HepG2 (cell line): ENCODE results near the gene CTCF. TPM values are rescaled to one million over a fixed set of nuclear protein-coding genes. Genes with fewer than 3 reads are reported as not detected.
A peak's percentile ranks its signal among the peaks of the same experiment; 100 is the strongest.

Experiments used
- ATAC-seq: fragments of 200-7000 bp; cut with Tn5 transposase; 3 replicates; pipeline ENCODE4 v1.9.1; 2020; ENCODE audit warnings: mild to moderate bottlenecking, moderate library complexity
- BruUV-seq: library from RNA; stranded (reverse); fragments of 400-500 nt; replicated peaks from 2 replicates; lab custom pipeline; 2021; lab: Mats Ljungman, UMichigan
- CTCF ChIA-PET: fragments of 300-600 bp; formaldehyde crosslinking; extraction: SDS; loops from one replicate; lab custom pipeline; 2021; ENCODE audit warnings: low total read pairs, inconsistent platforms, low intra/inter-chr PET ratio; lab: Yijun Ruan, JAX
- POLR2A ChIA-PET: fragments of 350-600 bp; sonication (Branson Sonifier 250); formaldehyde crosslinking; loops from one replicate; lab custom pipeline; 2020; ENCODE audit warnings: antibody characterized with exemption, inconsistent platforms; lab: Yijun Ruan, JAX
- DNase-seq: peaks from one replicate; pipeline ENCODE4 v3.0.0-alpha.2; 2015; ENCODE audit warnings: low spot score
- FAIRE-seq: peaks from 3 replicates; lab custom pipeline; 2011; peaks lifted over from hg19 to GRCh38; lab: Jason Lieb, UNC
- H2AFZ ChIP-seq: one replicate; pipeline ENCODE4 v1.6.1; 2011; ENCODE audit warnings: low read length, inconsistent platforms
- H3K27ac ChIP-seq: fragments of 300-600 bp; 3 replicates; pipeline ENCODE4 v1.8.0; 2011; ENCODE audit warnings: mixed run types, mild to moderate bottlenecking, mixed read lengths, low read length, inconsistent platforms; ENCODE audit not compliant: insufficient read depth; ENCODE audit errors: extremely low read length
- H3K27me3 ChIP-seq, 2 experiments: fragments of 200-600 bp in 1 of 2; 2 replicates in 1 of 2; 3 replicates in 1 of 2; pipeline versions ENCODE4 v1.6.0 to v1.8.0; 2011; ENCODE audit warnings: low read length in 2 of 2, mild to moderate bottlenecking in 2 of 2, moderate library complexity in 2 of 2, inconsistent platforms in 1 of 2; ENCODE audit not compliant: insufficient read depth in 2 of 2, control insufficient read depth in 1 of 2
- H3K36me3 ChIP-seq, 2 experiments: fragments of 200-600 bp in 1 of 2; replicated peaks in 1 of 2; 2 replicates in 1 of 2; 3 replicates in 1 of 2; pipeline versions ENCODE4 v1.5.1 to v1.8.0; 2011; ENCODE audit warnings: low read length in 2 of 2, inconsistent platforms in 1 of 2; ENCODE audit not compliant: insufficient read depth in 2 of 2, control insufficient read depth in 1 of 2
- H3K4me1 ChIP-seq: 2 replicates; pipeline ENCODE4 v1.5.1; 2012; ENCODE audit warnings: low read length, inconsistent platforms; ENCODE audit not compliant: insufficient read depth
- H3K4me2 ChIP-seq: 2 replicates; pipeline ENCODE4 v1.6.0; 2011; ENCODE audit warnings: low read depth, low read length, inconsistent platforms
- H3K4me3 ChIP-seq, 3 experiments: fragments of 200-600 bp in 1 of 3; sonication (generic), shearing (Covaris generic) in 1 of 3; replicated peaks in 1 of 3; 2 replicates each; pipeline ENCODE4 v1.5.1; 2011 to 2016; ENCODE audit warnings: low read length in 3 of 3, inconsistent platforms in 2 of 3, low read depth in 2 of 3, mild to moderate bottlenecking in 2 of 3, control low read depth in 1 of 3, mixed read lengths in 1 of 3; ENCODE audit not compliant: insufficient read depth in 1 of 3
- H3K79me2 ChIP-seq: one replicate; pipeline ENCODE4 v1.6.1; 2011; ENCODE audit warnings: low read length, inconsistent platforms; ENCODE audit not compliant: insufficient read depth
- H3K9ac ChIP-seq: 2 replicates; pipeline ENCODE4 v1.6.0; 2011; ENCODE audit warnings: mild to moderate bottlenecking, low read depth, low read length, inconsistent platforms; ENCODE audit not compliant: insufficient read depth
- H3K9me3 ChIP-seq: 2 replicates; pipeline ENCODE4 v1.5.1; 2012; ENCODE audit warnings: mild to moderate bottlenecking, low read length
- H4K20me1 ChIP-seq: 2 replicates; pipeline ENCODE4 v1.6.0; 2011; ENCODE audit warnings: inconsistent platforms, mild to moderate bottlenecking, low read length, moderate library complexity; ENCODE audit not compliant: insufficient read depth
- CAMTA2 ChIP-seq: sonication (generic); formaldehyde crosslinking; IDR thresholded peaks from 2 replicates; pipeline ENCODE4 v1.4.0; 2020; ENCODE audit warnings: mild to moderate bottlenecking, missing genetic modification reagents, borderline replicate concordance
- CREBL2 ChIP-seq: sonication (generic); formaldehyde crosslinking; IDR thresholded peaks from 2 replicates; pipeline ENCODE4 v1.8.1; 2023; ENCODE audit warnings: missing genetic modification reagents, mild to moderate bottlenecking, borderline replicate concordance
- CTCF ChIP-seq: sonication (generic); formaldehyde crosslinking; IDR thresholded peaks from 2 replicates; pipeline ENCODE4 v1.5.0; 2020; ENCODE audit warnings: mild to moderate bottlenecking, missing genetic modification reagents, moderate library complexity
- GATAD2A ChIP-seq: IDR thresholded peaks from 2 replicates; pipeline ENCODE4 v1.6.1; 2016
- GFI1 ChIP-seq: sonication (generic); formaldehyde crosslinking; IDR thresholded peaks from 2 replicates; pipeline ENCODE4 v1.5.0; 2020; ENCODE audit warnings: missing genetic modification reagents, mild to moderate bottlenecking, borderline replicate concordance
- KDM6A ChIP-seq: IDR thresholded peaks from 2 replicates; pipeline ENCODE4 v1.6.1; 2016; ENCODE audit warnings: low read depth
- KLF12 ChIP-seq: sonication (generic); formaldehyde crosslinking; IDR thresholded peaks from 2 replicates; pipeline ENCODE4 v1.4.0; 2020; ENCODE audit warnings: missing genetic modification reagents, borderline replicate concordance
- NPAS2 ChIP-seq: sonication (generic); formaldehyde crosslinking; IDR thresholded peaks from 2 replicates; pipeline ENCODE4 v1.8.0; 2022; ENCODE audit warnings: mild to moderate bottlenecking, missing genetic modification reagents, borderline replicate concordance
- POGZ ChIP-seq: sonication (generic); formaldehyde crosslinking; IDR thresholded peaks from 2 replicates; pipeline ENCODE4 v1.4.0; 2020; ENCODE audit warnings: mild to moderate bottlenecking, missing genetic modification reagents
- TAF1 ChIP-seq: sonication (generic); formaldehyde crosslinking; IDR thresholded peaks from 2 replicates; pipeline ENCODE4 v1.4.0; 2020; ENCODE audit warnings: missing genetic modification reagents
- ZBTB33 ChIP-seq: sonication (generic); formaldehyde crosslinking; IDR thresholded peaks from 2 replicates; pipeline ENCODE4 v1.4.0; 2020; ENCODE audit warnings: missing genetic modification reagents
- ZBTB38 ChIP-seq: sonication (generic); formaldehyde crosslinking; IDR thresholded peaks from 2 replicates; pipeline ENCODE4 v1.5.1; 2020; ENCODE audit warnings: mild to moderate bottlenecking, missing genetic modification reagents
- ZMYM4 ChIP-seq: sonication (generic); formaldehyde crosslinking; IDR thresholded peaks from 2 replicates; pipeline ENCODE4 v1.8.1; 2023; ENCODE audit warnings: mild to moderate bottlenecking, missing genetic modification reagents
- ZNF160 ChIP-seq: sonication (generic); formaldehyde crosslinking; IDR thresholded peaks from 2 replicates; pipeline ENCODE4 v1.8.0; 2022; ENCODE audit warnings: mild to moderate bottlenecking, inconsistent platforms, missing genetic modification reagents
- ZNF282 ChIP-seq: fragments of 450-650 bp; IDR thresholded peaks from 2 replicates; pipeline ENCODE4 v1.6.1; 2018; ENCODE audit not compliant: partially characterized antibody
- ZNF768 ChIP-seq: sonication (generic); formaldehyde crosslinking; IDR thresholded peaks from 2 replicates; pipeline ENCODE4 v1.4.0; 2020; ENCODE audit warnings: missing genetic modification reagents
- ZNF891 ChIP-seq: sonication (generic); formaldehyde crosslinking; IDR thresholded peaks from 2 replicates; pipeline ENCODE4 v1.5.0; 2020; ENCODE audit warnings: mild to moderate bottlenecking, missing genetic modification reagents
- WGBS: methylation state at CpG from one replicate; pipeline ENCODE4 v1.1.6; 2017; ENCODE audit warnings: low lambda C conversion rate; 5-methylcytosine and 5-hydroxymethylcytosine counted together
- in situ Hi-C: cut with HindIII; loops from 2 replicates; pipeline ENCODE4 v1.10.0; 2017; ENCODE audit warnings: low pct_unique_long_range_greater_than_20kb; ENCODE audit not compliant: extremely low pct_ligation_motif_present
- intact Hi-C: fragments of 100-400 bp; cut with micrococcal nuclease; formaldehyde crosslinking; loops from one replicate; pipeline ENCODE4 v1.10.0; 2022; ENCODE audit not compliant: unreplicated experiment
- polyA plus RNA-seq, 8 experiments: library from polyadenylated mRNA; depleted of rRNA in 3 of 8; stranded (reverse) in 7 of 8; unstranded in 1 of 8; fragments of >200 nt; fragmentation: Illumina TruSeq in 4 of 8; extraction: Trizol in 4 of 8; gene quantifications; 2 replicates each; pipeline versions ENCODE4 v1.2.1 to v1.2.3, GENCODE V29; 2011 to 2016; ENCODE audit warnings: low read depth in 4 of 8, missing spikeins in 1 of 8, mixed read lengths in 1 of 8; ENCODE audit not compliant: insufficient read depth in 1 of 8
- total RNA-seq, 5 experiments: library from RNA; depleted of rRNA; stranded (reverse); fragments of >200 nt; fragmentation: Illumina TruSeq; extraction: Trizol; gene quantifications; 2 replicates each; pipeline ENCODE4 v1.2.3, GENCODE V29; 2016; ENCODE audit warnings: low read depth in 1 of 5
- TF ChIP-seq, protein P1 (sequence below): sonication (generic); formaldehyde crosslinking; IDR thresholded peaks from 2 replicates; pipeline ENCODE4 v1.4.0; 2020; ENCODE audit warnings: missing genetic modification reagents

CTCF gene
- total and polyA plus RNA-seq, 2 of the 13 experiments (the other 11 are each of a cell fraction or from before 2014, with no cell fraction given) = 19.5 to 37.5 TPM

GRCh38 chr16:67613808-67614207 is 51.5 kb downstream of the CTCF start:
- in situ Hi-C loops = no loop called here
- H3K79me2 ChIP-seq = peaks cover 6% of the 10 kb centered on the region
- no peaks in the 10 kb centered on the region for H3K4me1 ChIP-seq
- no peak for FAIRE-seq
- H3K36me3 ChIP-seq = peaks cover 35 to 69% of the 10 kb centered on the region in 2 experiments
- no peaks in the 10 kb centered on the region for H3K9me3 ChIP-seq
- no peaks in the 10 kb centered on the region for H4K20me1 ChIP-seq
- ChIA-PET CTCF (interaction anchor here (1.1 kb wide), 1 partner anchor 53 kb away, joined by 3 read pairs; the partner anchor contains the start of genes C16orf86 and ENKD1), POLR2A (no interaction called here)
- 96% methylated on average over 10 of the region's 10 CpGs for WGBS
- H3K27ac ChIP-seq = no peak overlapping the region
- no peak overlapping the region for H3K4me3 ChIP-seq
- intact Hi-C loops = no loop called here
- H2AFZ ChIP-seq = no peak overlapping the region
- peak; percentile 73 for ATAC-seq
- DNase-seq = peak; percentile 29
- no TSS peak for BruUV-seq
- H3K9ac ChIP-seq = no peak overlapping the region
- no peaks in the 10 kb centered on the region for H3K27me3 ChIP-seq
- no peak overlapping the region for H3K4me2 ChIP-seq
- no peak for TF ChIP-seq ZNF768 (CRISPR knock-in tag)
- TF ChIP-seq POGZ (CRISPR knock-in tag) = no peak
- TF ChIP-seq KLF12 = no peak
- no peak for TF ChIP-seq GATAD2A (CRISPR knock-in tag)
- TF ChIP-seq NPAS2 = no peak
- no peak for TF ChIP-seq CAMTA2 (CRISPR knock-in tag)
- TF ChIP-seq ZBTB38 (CRISPR knock-in tag) = peak; percentile 44; the same call in 1 of the 2 replicates
- TF ChIP-seq ZBTB33 (CRISPR knock-in tag) = peak; percentile 88
- TF ChIP-seq ZNF160 (CRISPR knock-in tag) = no peak
- no peak for TF ChIP-seq KDM6A
- no peak for TF ChIP-seq TAF1 (CRISPR knock-in tag)
- TF ChIP-seq CREBL2 (CRISPR knock-in tag) = no peak
- 0 out of 2 replicates have a peak, but pooled peaks have one; percentile 12 for TF ChIP-seq ZMYM4 (CRISPR knock-in tag)
- TF ChIP-seq CTCF (CRISPR knock-in tag) = peak; percentile 46
- TF ChIP-seq ZNF282 = no peak
- TF ChIP-seq GFI1 (CRISPR knock-in tag) = no peak
- TF ChIP-seq ZNF891 = no peak
- TF ChIP-seq, protein P1, sequence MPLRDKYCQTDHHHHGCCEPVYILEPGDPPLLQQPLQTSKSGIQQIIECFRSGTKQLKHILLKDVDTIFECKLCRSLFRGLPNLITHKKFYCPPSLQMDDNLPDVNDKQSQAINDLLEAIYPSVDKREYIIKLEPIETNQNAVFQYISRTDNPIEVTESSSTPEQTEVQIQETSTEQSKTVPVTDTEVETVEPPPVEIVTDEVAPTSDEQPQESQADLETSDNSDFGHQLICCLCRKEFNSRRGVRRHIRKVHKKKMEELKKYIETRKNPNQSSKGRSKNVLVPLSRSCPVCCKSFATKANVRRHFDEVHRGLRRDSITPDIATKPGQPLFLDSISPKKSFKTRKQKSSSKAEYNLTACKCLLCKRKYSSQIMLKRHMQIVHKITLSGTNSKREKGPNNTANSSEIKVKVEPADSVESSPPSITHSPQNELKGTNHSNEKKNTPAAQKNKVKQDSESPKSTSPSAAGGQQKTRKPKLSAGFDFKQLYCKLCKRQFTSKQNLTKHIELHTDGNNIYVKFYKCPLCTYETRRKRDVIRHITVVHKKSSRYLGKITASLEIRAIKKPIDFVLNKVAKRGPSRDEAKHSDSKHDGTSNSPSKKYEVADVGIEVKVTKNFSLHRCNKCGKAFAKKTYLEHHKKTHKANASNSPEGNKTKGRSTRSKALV (CRISPR knock-in tag) = no peak
